Neural cell (in vitro differentiated cells): ENCODE measurements around the gene ELK3. TPM values are rescaled to one million over a fixed set of nuclear protein-coding genes. Genes with fewer than 3 reads are reported as not detected.

Experiments used
- H2AFZ ChIP-seq: fragments of 200-600, 300-800 bp; sonication (generic), shearing (Covaris generic); 2 replicates; pipeline ENCODE4 v1.6.0; 2014; ENCODE audit warnings: low read depth, mild to moderate bottlenecking, antibody characterized with exemption, low read length, moderate library complexity
- H3F3A ChIP-seq: fragments of 200-600 bp; shearing (Covaris generic); 2 replicates; pipeline ENCODE4 v1.6.1; 2016; ENCODE audit warnings: mild to moderate bottlenecking, moderate library complexity, mixed read lengths, antibody characterized with exemption, low read length; ENCODE audit not compliant: insufficient read depth, poor library complexity, severe bottlenecking
- H3K27ac ChIP-seq: fragments of 200-600, 300-800 bp; sonication (generic), shearing (Covaris generic); 2 replicates; pipeline ENCODE4 v1.5.1; 2014; ENCODE audit warnings: mild to moderate bottlenecking, low read length, moderate library complexity
- H3K27me3 ChIP-seq: fragments of 300-800, 200-600 bp; sonication (generic), shearing (Covaris generic); 2 replicates; pipeline ENCODE4 v1.6.0; 2014; ENCODE audit warnings: mild to moderate bottlenecking, low read depth, low read length, moderate library complexity; ENCODE audit not compliant: insufficient read depth
- H3K36me3 ChIP-seq: fragments of 300-800, 200-600 bp; sonication (generic), shearing (Covaris generic); 2 replicates; pipeline ENCODE4 v1.5.1; 2014; ENCODE audit warnings: mild to moderate bottlenecking, antibody characterized with exemption, low read length, moderate library complexity; ENCODE audit not compliant: insufficient read depth
- H3K4me2 ChIP-seq: fragments of 300-800, 200-600 bp; sonication (generic), shearing (Covaris generic); 2 replicates; pipeline ENCODE4 v1.6.0; 2014; ENCODE audit warnings: mild to moderate bottlenecking, low read length
- H3K4me3 ChIP-seq: fragments of 300-800, 200-600 bp; sonication (generic), shearing (Covaris generic); 2 replicates; pipeline ENCODE4 v1.5.1; 2014; ENCODE audit warnings: mild to moderate bottlenecking, low read length, moderate library complexity
- H3K79me2 ChIP-seq: fragments of 200-600 bp; shearing (Covaris generic); replicated peaks from 2 replicates; pipeline ENCODE4 v1.6.0; 2014; ENCODE audit warnings: mild to moderate bottlenecking, low read length, moderate library complexity; ENCODE audit not compliant: insufficient read depth
- H3K9ac ChIP-seq: fragments of 300-800, 200-600 bp; sonication (generic), shearing (Covaris generic); 2 replicates; pipeline ENCODE4 v1.6.1; 2016; ENCODE audit warnings: mild to moderate bottlenecking, low read length, mixed read lengths
- H3K9me2 ChIP-seq: fragments of 200-600 bp; shearing (Covaris generic); 2 replicates; pipeline ENCODE4 v1.6.1; 2016; ENCODE audit warnings: mild to moderate bottlenecking, low read length, mixed read lengths; ENCODE audit not compliant: insufficient read depth
- H3K9me3 ChIP-seq: fragments of 200-600, 300-800 bp; sonication (generic), shearing (Covaris generic); 2 replicates; pipeline ENCODE4 v1.6.1; 2016; ENCODE audit warnings: mild to moderate bottlenecking, mixed run types, low read length, moderate library complexity, mixed read lengths
- H4K20me1 ChIP-seq: fragments of 200-600 bp; shearing (Covaris generic); 2 replicates; pipeline ENCODE4 v1.6.1; 2016; ENCODE audit warnings: mild to moderate bottlenecking, mixed run types; ENCODE audit not compliant: insufficient read depth
- EP300 ChIP-seq: fragments of 450-650 bp; conservative IDR thresholded peaks from 2 replicates; pipeline ENCODE4 v1.6.1; 2014; ENCODE audit warnings: antibody characterized with exemption, mild to moderate bottlenecking, moderate library complexity; ENCODE audit not compliant: poor library complexity, severe bottlenecking
- EZH2 ChIP-seq: fragments of 200-600, 300-800 bp; shearing (Covaris generic), sonication (generic); IDR thresholded peaks from 2 replicates; pipeline ENCODE4 v1.6.1; 2014; ENCODE audit warnings: antibody characterized with exemption, low read length, borderline replicate concordance, mild to moderate bottlenecking; ENCODE audit not compliant: insufficient read depth, poor library complexity, severe bottlenecking
- MXI1 ChIP-seq: fragments of 450-650 bp; conservative IDR thresholded peaks from 2 replicates; pipeline ENCODE4 v1.6.1; 2014; ENCODE audit warnings: antibody characterized with exemption, mild to moderate bottlenecking; ENCODE audit not compliant: poor library complexity, severe bottlenecking
- POLR2AphosphoS5 ChIP-seq: IDR thresholded peaks from 2 replicates; pipeline ENCODE4 v1.6.1; 2012
- RAD21 ChIP-seq: fragments of 450-650 bp; conservative IDR thresholded peaks from 2 replicates; pipeline ENCODE4 v1.6.1; 2014; ENCODE audit warnings: antibody characterized with exemption, mild to moderate bottlenecking, moderate library complexity
- TAF1 ChIP-seq: IDR thresholded peaks from 2 replicates; pipeline ENCODE4 v1.6.1; 2012; ENCODE audit warnings: low read depth
- polyA plus RNA-seq: library from polyadenylated mRNA; depleted of rRNA; stranded (reverse); fragments of >200 nt; gene quantifications from 2 replicates; pipeline ENCODE4 v1.2.3, GENCODE V29; 2014
- TF ChIP-seq, protein P1 (sequence below): IDR thresholded peaks from 2 replicates; pipeline ENCODE4 v1.6.1; 2012; ENCODE audit warnings: borderline replicate concordance
- TF ChIP-seq, protein P2 (sequence below): fragments of 450-650 bp; IDR thresholded peaks from 2 replicates; pipeline ENCODE4 v1.5.1; 2014; ENCODE audit warnings: antibody characterized with exemption, mild to moderate bottlenecking, moderate library complexity; ENCODE audit not compliant: poor library complexity, severe bottlenecking

The ELK3 gene
- polyA plus RNA-seq, 1 donor from 2014 or later = 0.10 TPM

DNA sequence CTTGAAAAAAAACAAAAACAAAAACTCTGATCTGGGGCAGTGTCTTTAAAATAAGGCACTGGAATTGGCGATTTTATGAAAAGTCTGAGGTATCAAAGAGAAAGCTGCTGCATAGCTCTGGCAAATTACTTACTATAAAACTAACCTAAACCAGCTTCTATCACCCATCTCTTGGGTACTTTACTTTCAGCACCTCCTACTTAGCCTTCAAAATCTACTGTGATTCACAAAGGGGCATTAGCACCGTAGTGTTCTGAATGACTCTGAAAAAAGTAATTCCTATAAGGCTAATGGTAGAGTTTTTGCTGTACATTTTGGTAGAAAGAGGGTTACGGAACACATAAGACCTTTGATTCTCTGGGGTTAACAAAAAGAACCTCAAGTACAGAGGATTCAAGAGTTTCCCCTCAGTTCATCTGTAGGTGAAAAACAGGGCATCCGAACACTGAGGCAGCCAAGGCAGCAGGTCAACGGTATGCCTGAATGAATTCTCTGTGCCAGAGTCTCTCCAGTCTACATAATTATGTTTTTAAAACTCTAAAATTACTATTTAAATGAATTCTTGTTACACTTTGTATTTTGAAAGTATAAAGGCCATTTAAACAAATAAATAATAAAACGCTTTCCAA, 101.5 kb downstream of the ELK3 start:
- H4K20me1 ChIP-seq = no peaks in the 10 kb centered on the region
- H3K27ac ChIP-seq = no peak overlapping the region
- H3F3A ChIP-seq = no peaks in the 10 kb centered on the region
- TF ChIP-seq TAF1 (no peak), RAD21 (no peak), POLR2AphosphoS5 (no peak), MXI1 (no peak)
- TF ChIP-seq, protein P1, sequence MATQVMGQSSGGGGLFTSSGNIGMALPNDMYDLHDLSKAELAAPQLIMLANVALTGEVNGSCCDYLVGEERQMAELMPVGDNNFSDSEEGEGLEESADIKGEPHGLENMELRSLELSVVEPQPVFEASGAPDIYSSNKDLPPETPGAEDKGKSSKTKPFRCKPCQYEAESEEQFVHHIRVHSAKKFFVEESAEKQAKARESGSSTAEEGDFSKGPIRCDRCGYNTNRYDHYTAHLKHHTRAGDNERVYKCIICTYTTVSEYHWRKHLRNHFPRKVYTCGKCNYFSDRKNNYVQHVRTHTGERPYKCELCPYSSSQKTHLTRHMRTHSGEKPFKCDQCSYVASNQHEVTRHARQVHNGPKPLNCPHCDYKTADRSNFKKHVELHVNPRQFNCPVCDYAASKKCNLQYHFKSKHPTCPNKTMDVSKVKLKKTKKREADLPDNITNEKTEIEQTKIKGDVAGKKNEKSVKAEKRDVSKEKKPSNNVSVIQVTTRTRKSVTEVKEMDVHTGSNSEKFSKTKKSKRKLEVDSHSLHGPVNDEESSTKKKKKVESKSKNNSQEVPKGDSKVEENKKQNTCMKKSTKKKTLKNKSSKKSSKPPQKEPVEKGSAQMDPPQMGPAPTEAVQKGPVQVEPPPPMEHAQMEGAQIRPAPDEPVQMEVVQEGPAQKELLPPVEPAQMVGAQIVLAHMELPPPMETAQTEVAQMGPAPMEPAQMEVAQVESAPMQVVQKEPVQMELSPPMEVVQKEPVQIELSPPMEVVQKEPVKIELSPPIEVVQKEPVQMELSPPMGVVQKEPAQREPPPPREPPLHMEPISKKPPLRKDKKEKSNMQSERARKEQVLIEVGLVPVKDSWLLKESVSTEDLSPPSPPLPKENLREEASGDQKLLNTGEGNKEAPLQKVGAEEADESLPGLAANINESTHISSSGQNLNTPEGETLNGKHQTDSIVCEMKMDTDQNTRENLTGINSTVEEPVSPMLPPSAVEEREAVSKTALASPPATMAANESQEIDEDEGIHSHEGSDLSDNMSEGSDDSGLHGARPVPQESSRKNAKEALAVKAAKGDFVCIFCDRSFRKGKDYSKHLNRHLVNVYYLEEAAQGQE = no peak
- no peak overlapping the region for H3K9ac ChIP-seq
- no peak overlapping the region for H3K4me3 ChIP-seq
- H3K4me2 ChIP-seq = no peak overlapping the region
- peaks cover 8% of the 10 kb centered on the region for H3K36me3 ChIP-seq
- no peaks in the 10 kb centered on the region for H3K27me3 ChIP-seq
- no peaks in the 10 kb centered on the region for H3K9me3 ChIP-seq
- no peaks in the 10 kb centered on the region for H3K9me2 ChIP-seq
- H3K79me2 ChIP-seq = no peaks in the 10 kb centered on the region
- H2AFZ ChIP-seq = no peak overlapping the region

DNA sequence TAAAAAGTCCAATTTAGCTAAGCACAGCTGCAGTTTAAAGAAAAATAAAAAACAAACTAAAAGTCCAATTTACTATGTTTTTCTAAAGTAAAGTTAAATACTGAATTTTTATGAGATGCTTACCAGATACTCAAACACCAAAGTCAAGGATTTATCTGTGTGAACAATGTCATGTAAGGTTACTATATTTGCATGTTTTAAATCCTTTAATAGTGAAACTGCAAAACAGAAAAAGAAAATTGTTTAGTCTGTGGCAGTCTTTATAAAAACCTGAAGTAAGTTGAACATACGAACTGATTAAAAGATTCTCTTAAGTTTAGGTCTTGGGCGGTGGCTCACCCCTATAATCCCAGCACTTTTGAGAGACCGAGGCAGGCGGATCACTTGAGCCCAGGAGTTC, 103.3 kb downstream of the ELK3 start:
- Histone ChIP-seq H3K27me3 (no peaks in the 10 kb centered on the region), H4K20me1 (no peaks in the 10 kb centered on the region), H3K27ac (no peak overlapping the region), H3K9ac (no peak overlapping the region), H3K9me3 (no peaks in the 10 kb centered on the region), H2AFZ (no peak overlapping the region), H3K9me2 (no peaks in the 10 kb centered on the region), H3K79me2 (no peaks in the 10 kb centered on the region), H3K36me3 (peaks cover 8% of the 10 kb centered on the region), H3K4me3 (no peak overlapping the region), H3F3A (no peaks in the 10 kb centered on the region), H3K4me2 (no peak overlapping the region)
- TF ChIP-seq EZH2 = no peak
- no peak for TF ChIP-seq TAF1
- no peak for TF ChIP-seq POLR2AphosphoS5
- TF ChIP-seq, protein P1 = no peak
- TF ChIP-seq, protein P2, sequence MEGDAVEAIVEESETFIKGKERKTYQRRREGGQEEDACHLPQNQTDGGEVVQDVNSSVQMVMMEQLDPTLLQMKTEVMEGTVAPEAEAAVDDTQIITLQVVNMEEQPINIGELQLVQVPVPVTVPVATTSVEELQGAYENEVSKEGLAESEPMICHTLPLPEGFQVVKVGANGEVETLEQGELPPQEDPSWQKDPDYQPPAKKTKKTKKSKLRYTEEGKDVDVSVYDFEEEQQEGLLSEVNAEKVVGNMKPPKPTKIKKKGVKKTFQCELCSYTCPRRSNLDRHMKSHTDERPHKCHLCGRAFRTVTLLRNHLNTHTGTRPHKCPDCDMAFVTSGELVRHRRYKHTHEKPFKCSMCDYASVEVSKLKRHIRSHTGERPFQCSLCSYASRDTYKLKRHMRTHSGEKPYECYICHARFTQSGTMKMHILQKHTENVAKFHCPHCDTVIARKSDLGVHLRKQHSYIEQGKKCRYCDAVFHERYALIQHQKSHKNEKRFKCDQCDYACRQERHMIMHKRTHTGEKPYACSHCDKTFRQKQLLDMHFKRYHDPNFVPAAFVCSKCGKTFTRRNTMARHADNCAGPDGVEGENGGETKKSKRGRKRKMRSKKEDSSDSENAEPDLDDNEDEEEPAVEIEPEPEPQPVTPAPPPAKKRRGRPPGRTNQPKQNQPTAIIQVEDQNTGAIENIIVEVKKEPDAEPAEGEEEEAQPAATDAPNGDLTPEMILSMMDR = no peak
- TF ChIP-seq RAD21 = no peak
- no peak for TF ChIP-seq EP300
